Hepatocyte (in vitro differentiated cells): Measurements from ENCODE around the gene TCF12. TPM values are rescaled to one million over a fixed set of nuclear protein-coding genes. Genes with fewer than 3 reads are reported as not detected.

ENCODE experiments used
- DNase-seq: peaks from one replicate; pipeline ENCODE4 v3.0.0-alpha.2; 2016; ENCODE audit warnings: low spot score
- H2AFZ ChIP-seq: fragments of 200-600 bp; sonication (generic); 2 replicates; pipeline ENCODE4 v1.6.0; 2016; ENCODE audit warnings: antibody characterized with exemption, mild to moderate bottlenecking
- H3K27ac ChIP-seq: fragments of 200-600 bp; sonication (generic); 2 replicates; pipeline ENCODE4 v1.5.1; 2016; ENCODE audit warnings: mild to moderate bottlenecking
- H3K27me3 ChIP-seq: fragments of 200-600 bp; sonication (generic); 2 replicates; pipeline ENCODE4 v1.6.1; 2016
- H3K36me3 ChIP-seq: fragments of 200-600 bp; sonication (generic); replicated peaks from 2 replicates; pipeline ENCODE4 v1.5.1; 2016; ENCODE audit warnings: low read depth; ENCODE audit not compliant: insufficient read depth
- H3K4me1 ChIP-seq: fragments of 200-600 bp; sonication (generic); 2 replicates; pipeline ENCODE4 v1.5.1; 2016; ENCODE audit warnings: mild to moderate bottlenecking, moderate library complexity; ENCODE audit not compliant: insufficient read depth
- H3K4me2 ChIP-seq: fragments of 200-600 bp; sonication (generic); 2 replicates; pipeline ENCODE4 v1.6.0; 2016
- H3K4me3 ChIP-seq: fragments of 200-600 bp; sonication (generic); 2 replicates; pipeline ENCODE4 v1.5.1; 2016; ENCODE audit warnings: mild to moderate bottlenecking
- H3K79me2 ChIP-seq: fragments of 200-600 bp; sonication (generic); 2 replicates; pipeline ENCODE4 v1.6.0; 2017; ENCODE audit warnings: mild to moderate bottlenecking
- H3K9me2 ChIP-seq: fragments of 200-600 bp; sonication (generic); replicated peaks from 2 replicates; pipeline ENCODE4 v1.6.0; 2017; ENCODE audit warnings: mild to moderate bottlenecking; ENCODE audit not compliant: insufficient read depth
- H3K9me3 ChIP-seq: fragments of 200-600 bp; sonication (generic); 2 replicates; pipeline ENCODE4 v1.5.1; 2016; ENCODE audit warnings: low read depth, mild to moderate bottlenecking
- H4K20me1 ChIP-seq: fragments of 200-600 bp; sonication (generic); 2 replicates; pipeline ENCODE4 v1.6.0; 2016; ENCODE audit warnings: mild to moderate bottlenecking; ENCODE audit not compliant: insufficient read depth, poor library complexity, severe bottlenecking
- EZH2 ChIP-seq: fragments of 200-600 bp; sonication (generic); IDR thresholded peaks from 2 replicates; pipeline ENCODE4 v1.6.1; 2016; ENCODE audit warnings: antibody characterized with exemption, mild to moderate bottlenecking, borderline replicate concordance
- EZH2phosphoT487 ChIP-seq: fragments of 200-600 bp; sonication (generic); IDR thresholded peaks from one replicate; pipeline ENCODE4 v1.6.1; 2018; ENCODE audit warnings: antibody characterized with exemption, mild to moderate bottlenecking, low read depth, moderate library complexity; ENCODE audit not compliant: unreplicated experiment, severe bottlenecking
- WGBS: methylation state at CpG from one replicate; pipeline ENCODE4 v1.1.6; 2016; ENCODE audit warnings: low lambda C conversion rate; ENCODE audit errors: missing lambda C conversion rate; 5-methylcytosine and 5-hydroxymethylcytosine counted together
- polyA plus RNA-seq: library from polyadenylated mRNA; unstranded; fragments of >200 nt; fragmentation: Nextera tagmentation; extraction: Ambion mirVana; gene quantifications from 2 replicates; pipeline ENCODE4 v1.2.1, GENCODE V29; 2016
- total RNA-seq: library from RNA; depleted of rRNA; stranded (reverse); fragments of >200 nt; gene quantifications from 2 replicates; pipeline ENCODE4 v1.2.3, GENCODE V29; 2014
- TF ChIP-seq, protein P1 (sequence below): fragments of 200-600 bp; sonication (generic); IDR thresholded peaks from 2 replicates; pipeline ENCODE4 v1.5.1; 2016; ENCODE audit warnings: antibody characterized with exemption, mild to moderate bottlenecking; ENCODE audit not compliant: poor library complexity

The TCF12 gene
- total and polyA plus RNA-seq, 2 experiments from 2014 or later = 42.0 to 93.2 TPM

DNA sequence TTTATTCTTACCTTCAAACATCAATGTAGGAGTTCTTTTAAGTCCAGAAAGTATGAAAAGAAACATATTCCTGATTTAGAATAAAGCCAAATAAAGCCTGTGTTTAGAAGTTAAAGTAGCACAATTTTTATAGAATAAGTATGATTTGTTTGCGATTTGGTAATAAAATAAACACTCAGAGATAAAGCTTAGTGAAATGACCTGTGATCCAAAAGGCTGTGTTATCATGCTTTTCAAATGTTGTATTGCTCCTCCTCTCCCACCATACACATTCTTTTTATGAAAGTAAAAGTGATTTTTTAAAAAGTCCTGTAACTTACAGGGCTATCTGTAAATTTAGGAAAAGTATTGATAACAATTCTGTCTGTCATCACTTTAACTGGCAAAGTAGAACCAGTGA is 319.2 kb downstream of the TCF12 start:
- Histone ChIP-seq H3K27me3 (no peaks in the 10 kb centered on the region), H3K79me2 (peaks cover 2% of the 10 kb centered on the region), H3K4me3 (no peak overlapping the region), H4K20me1 (peaks cover 4% of the 10 kb centered on the region), H3K36me3 (no peaks in the 10 kb centered on the region), H3K4me1 (peaks cover 7% of the 10 kb centered on the region), H2AFZ (no peak overlapping the region), H3K9me3 (no peaks in the 10 kb centered on the region), H3K4me2 (no peak overlapping the region), H3K27ac (peak overlapping the region; percentile 20), H3K9me2 (no peaks in the 10 kb centered on the region)
- TF ChIP-seq, protein P1, sequence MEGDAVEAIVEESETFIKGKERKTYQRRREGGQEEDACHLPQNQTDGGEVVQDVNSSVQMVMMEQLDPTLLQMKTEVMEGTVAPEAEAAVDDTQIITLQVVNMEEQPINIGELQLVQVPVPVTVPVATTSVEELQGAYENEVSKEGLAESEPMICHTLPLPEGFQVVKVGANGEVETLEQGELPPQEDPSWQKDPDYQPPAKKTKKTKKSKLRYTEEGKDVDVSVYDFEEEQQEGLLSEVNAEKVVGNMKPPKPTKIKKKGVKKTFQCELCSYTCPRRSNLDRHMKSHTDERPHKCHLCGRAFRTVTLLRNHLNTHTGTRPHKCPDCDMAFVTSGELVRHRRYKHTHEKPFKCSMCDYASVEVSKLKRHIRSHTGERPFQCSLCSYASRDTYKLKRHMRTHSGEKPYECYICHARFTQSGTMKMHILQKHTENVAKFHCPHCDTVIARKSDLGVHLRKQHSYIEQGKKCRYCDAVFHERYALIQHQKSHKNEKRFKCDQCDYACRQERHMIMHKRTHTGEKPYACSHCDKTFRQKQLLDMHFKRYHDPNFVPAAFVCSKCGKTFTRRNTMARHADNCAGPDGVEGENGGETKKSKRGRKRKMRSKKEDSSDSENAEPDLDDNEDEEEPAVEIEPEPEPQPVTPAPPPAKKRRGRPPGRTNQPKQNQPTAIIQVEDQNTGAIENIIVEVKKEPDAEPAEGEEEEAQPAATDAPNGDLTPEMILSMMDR = no peak
- no peak for TF ChIP-seq EZH2
- TF ChIP-seq EZH2phosphoT487 = no peak
- no peak for DNase-seq
- 74% methylated on average over 1 of the region's 1 CpG for WGBS

DNA sequence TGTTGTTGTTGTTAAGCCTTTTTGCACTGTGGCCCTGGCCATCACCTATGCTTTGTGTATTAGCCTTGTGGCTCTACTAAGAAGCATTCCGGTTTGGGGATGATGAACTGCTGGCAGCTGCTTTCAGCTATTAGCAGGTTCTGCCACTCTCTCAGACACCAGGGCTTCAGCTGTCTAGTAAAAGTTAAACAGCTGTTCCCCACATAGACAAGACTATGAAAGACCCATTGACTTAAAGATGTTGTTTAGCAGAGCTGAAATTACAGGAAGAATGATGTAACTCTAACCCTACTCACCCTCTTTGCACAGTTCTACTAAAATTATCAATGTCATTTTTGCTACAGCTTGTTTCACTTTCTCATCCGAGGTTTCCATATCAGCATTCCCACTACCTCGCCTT is 326.7 kb downstream of the TCF12 start:
- no peaks in the 10 kb centered on the region for H3K9me2 ChIP-seq
- no peak overlapping the region for H2AFZ ChIP-seq
- H3K36me3 ChIP-seq = no peaks in the 10 kb centered on the region
- no peaks in the 10 kb centered on the region for H3K27me3 ChIP-seq
- H3K4me3 ChIP-seq = no peak overlapping the region
- H3K79me2 ChIP-seq = no peaks in the 10 kb centered on the region
- no peaks in the 10 kb centered on the region for H3K9me3 ChIP-seq
- H3K4me1 ChIP-seq = peaks cover 3% of the 10 kb centered on the region
- TF ChIP-seq, protein P1 = no peak
- TF ChIP-seq EZH2 (no peak), EZH2phosphoT487 (no peak)
- no peak overlapping the region for H3K4me2 ChIP-seq
- DNase-seq = no peak
- H3K27ac ChIP-seq = no peak overlapping the region
- 29% methylated on average over 3 of the region's 3 CpGs for WGBS
- no peaks in the 10 kb centered on the region for H4K20me1 ChIP-seq

DNA sequence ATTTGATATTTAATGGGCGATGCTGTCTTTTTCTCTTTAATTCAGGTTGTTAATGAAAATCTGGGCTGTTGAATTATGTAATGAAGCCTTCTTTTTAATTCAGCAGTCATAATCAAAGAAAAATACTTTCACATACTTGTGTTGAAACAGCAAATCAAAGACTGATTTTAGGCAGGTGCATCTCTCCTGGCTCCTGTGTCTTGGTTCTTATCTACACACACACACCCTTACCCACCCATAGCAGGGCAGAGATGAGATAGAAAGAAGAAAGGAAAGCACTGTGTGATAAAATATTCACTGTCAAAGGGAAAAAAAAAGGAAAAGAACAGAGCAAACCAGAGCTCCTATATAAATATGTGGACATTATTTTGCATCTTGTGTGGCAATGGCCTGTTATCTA is 327.3 kb downstream of the TCF12 start:
- H3K27me3 ChIP-seq = no peaks in the 10 kb centered on the region
- H3K36me3 ChIP-seq = no peaks in the 10 kb centered on the region
- H3K79me2 ChIP-seq = no peaks in the 10 kb centered on the region
- TF ChIP-seq EZH2 (no peak), EZH2phosphoT487 (no peak)
- TF ChIP-seq, protein P1 = no peak
- DNase-seq = no peak
- H2AFZ ChIP-seq = no peak overlapping the region
- H3K9me3 ChIP-seq = no peaks in the 10 kb centered on the region
- H3K9me2 ChIP-seq = no peaks in the 10 kb centered on the region
- no peaks in the 10 kb centered on the region for H4K20me1 ChIP-seq
- H3K27ac ChIP-seq = no peak overlapping the region
- 100% methylated on average over 1 of the region's 1 CpG for WGBS
- no peak overlapping the region for H3K4me3 ChIP-seq
- H3K4me1 ChIP-seq = peaks cover 3% of the 10 kb centered on the region
- no peak overlapping the region for H3K4me2 ChIP-seq

DNA sequence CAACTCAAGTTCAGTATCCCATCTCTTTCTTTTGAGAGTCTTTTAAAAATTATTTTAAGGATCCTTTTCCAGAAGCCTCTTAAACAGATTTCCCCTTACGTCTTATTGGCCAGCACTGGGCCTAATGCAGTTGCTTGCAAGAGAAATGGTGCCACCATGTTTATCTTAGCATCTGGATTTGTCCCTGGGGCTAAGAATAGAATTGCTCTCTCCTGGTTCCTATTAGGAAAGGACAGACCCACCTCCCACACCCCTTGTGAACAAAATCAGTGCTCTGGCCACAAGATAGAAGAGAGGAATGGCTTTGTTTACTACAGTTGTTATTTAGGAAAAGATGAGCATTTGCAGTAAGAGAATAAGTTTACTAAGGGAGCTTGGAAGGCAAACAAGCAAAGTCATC is 329.6 kb downstream of the TCF12 start:
- no peak overlapping the region for H3K4me3 ChIP-seq
- H3K27ac ChIP-seq = peak overlapping the region; percentile 27
- no peak overlapping the region for H2AFZ ChIP-seq
- H3K27me3 ChIP-seq = no peaks in the 10 kb centered on the region
- WGBS = 80% methylated on average over 1 of the region's 1 CpG
- H3K79me2 ChIP-seq = no peaks in the 10 kb centered on the region
- no peak for DNase-seq
- no peak for TF ChIP-seq EZH2phosphoT487
- no peak for TF ChIP-seq EZH2
- TF ChIP-seq, protein P1 = no peak
- H3K4me1 ChIP-seq = peaks cover 3% of the 10 kb centered on the region
- H4K20me1 ChIP-seq = no peaks in the 10 kb centered on the region
- no peaks in the 10 kb centered on the region for H3K9me2 ChIP-seq
- H3K9me3 ChIP-seq = no peaks in the 10 kb centered on the region
- no peak overlapping the region for H3K4me2 ChIP-seq
- peaks cover 5% of the 10 kb centered on the region for H3K36me3 ChIP-seq
